ENCODE results near the gene S1PR1.

Gene S1PR1

GRCh38 chr1:101288491-101288944, 51.7 kb downstream of the S1PR1 start:
- DNase-seq (ENCODE audit: extremely low spot score) = peak; percentile 75
- POLR2A ChIA-PET = interaction anchor here (0.9 to 1.2 kb wide), 3 partner anchors 50 to 262 kb away, joined by 3 to 4 read pairs (median 4); no protein-coding TSS in a partner anchor
- CTCF ChIA-PET = interaction anchor here (0.5 to 1.8 kb wide), 28 partner anchors 8 to 367 kb away, joined by 3 to 16 read pairs (median 4); no protein-coding TSS in a partner anchor
- TF ChIP-seq TARDBP (IDR thresholded peaks at IDR 0.05) (no peak), ARNT (IDR thresholded peaks at IDR 0.05) (no peak), FOXA1 (IDR thresholded peaks at IDR 0.05) (no peak), PKNOX1 (IDR thresholded peaks at IDR 0.05) (no peak), NFRKB (IDR thresholded peaks at IDR 0.05) (no peak), SUZ12 (IDR thresholded peaks at IDR 0.05) (no peak), ZNF384 (IDR thresholded peaks at IDR 0.05) (no peak), BHLHE40 (IDR thresholded peaks at IDR 0.05; ENCODE audit: borderline replicate concordance) (no peak), L3MBTL2 (conservative IDR thresholded peaks at IDR 0.05) (no peak), ELF4 (IDR thresholded peaks at IDR 0.05) (no peak)

- ChIA-PET CTCF (interaction anchor here (0.6 to 1.6 kb wide), 7 partner anchors 10 to 683 kb away, joined by 3 to 10 read pairs (median 4); no protein-coding TSS in a partner anchor), POLR2A (interaction anchor here (1.0 kb wide), 1 partner anchor 395 kb away, joined by 3 read pairs; the partner anchor contains the start of gene SLC30A7)
- TF ChIP-seq TARDBP (IDR thresholded peaks at IDR 0.05) = no peak
- TF ChIP-seq CTBP1 (IDR thresholded peaks at IDR 0.05; ENCODE audit: borderline replicate concordance) = no peak
- TF ChIP-seq FOXK2 (IDR thresholded peaks at IDR 0.05) = no peak
- no peak for DNase-seq (ENCODE audit: extremely low spot score)
Measured at GRCh38 chr1:101290119-101290921, 53.5 kb downstream of the S1PR1 start.

Data from HEK293T (cell line).